Measurements from ENCODE around the gene BORCS8. TPM values are rescaled to one million over a fixed set of nuclear protein-coding genes. Genes with fewer than 3 reads are reported as not detected.

The BORCS8 gene
- total and polyA plus RNA-seq, 7 experiments from 2014 or later: 21.9 to 48.2 (median 28.1) TPM

- DNase-seq (no peak), ATAC-seq (no peak)
- Histone ChIP-seq H3K9me3 (ENCODE audit: control insufficient read depth in 2 of 3, low read length in 3 of 3) (no peaks in the 10 kb centered on the region), H3K27ac (ENCODE audit: low read depth, low read length) (no peak overlapping the region), H3K4me3 (ENCODE audit: low read length) (no peak overlapping the region), H3K4me1 (ENCODE audit: control insufficient read depth in 2 of 2, insufficient read depth in 2 of 2, low read length in 2 of 2) (no peaks in the 10 kb centered on the region), H3K27me3 (ENCODE audit: control insufficient read depth in 2 of 2, insufficient read depth in 2 of 2, low read length in 2 of 2) (peaks cover 2 to 11% of the 10 kb centered on the region in 2 donors), H3K36me3 (ENCODE audit: control insufficient read depth in 2 of 3, insufficient read depth in 3 of 3, low read length in 3 of 3) (no peaks in the 10 kb centered on the region)
- intact Hi-C loops (cut with micrococcal nuclease): no loop called here
- H3K27ac Mint-ChIP-seq: no peak overlapping the region
- no peak overlapping the region for H3K4me3 Mint-ChIP-seq
- H3K27me3 Mint-ChIP-seq: peaks cover 29 to 47% (median 38%) of the 10 kb centered on the region in 5 donors
- H3K36me3 Mint-ChIP-seq: peaks cover 0 to 5% (median 0%) of the 10 kb centered on the region in 5 donors
- H3K4me1 Mint-ChIP-seq: peaks cover 0 to 14% (median 0%) of the 10 kb centered on the region in 7 donors
- H3K9me3 Mint-ChIP-seq: peaks cover 0 to 2% (median 0%) of the 10 kb centered on the region in 11 donors
- ChIA-PET POLR2A (no interaction called here), CTCF (no interaction called here)
These were observed 25.1 kb upstream of the BORCS8 start for GRCh38 chr19:19217099-19217498.

- peaks cover 0 to 2% (median 0%) of the 10 kb centered on the region in 11 donors for H3K9me3 Mint-ChIP-seq
- CTCF ChIA-PET: no interaction called here
- peaks cover 2 to 11% of the 10 kb centered on the region in 2 donors for H3K27me3 ChIP-seq (ENCODE audit: control insufficient read depth in 2 of 2, insufficient read depth in 2 of 2, low read length in 2 of 2)
- POLR2A ChIA-PET: no interaction called here
- no peaks in the 10 kb centered on the region for H3K36me3 ChIP-seq (ENCODE audit: control insufficient read depth in 2 of 3, insufficient read depth in 3 of 3, low read length in 3 of 3)
- DNase-seq (no peak), ATAC-seq (no peak)
- H3K27ac ChIP-seq (ENCODE audit: low read depth, low read length): no peak overlapping the region
- H3K4me3 Mint-ChIP-seq: no peak overlapping the region
- H3K4me3 ChIP-seq (ENCODE audit: low read length): no peak overlapping the region
- H3K9me3 ChIP-seq (ENCODE audit: control insufficient read depth in 2 of 3, low read length in 3 of 3): no peaks in the 10 kb centered on the region
- H3K4me1 ChIP-seq (ENCODE audit: control insufficient read depth in 2 of 2, insufficient read depth in 2 of 2, low read length in 2 of 2): no peaks in the 10 kb centered on the region
- H3K36me3 Mint-ChIP-seq: peaks cover 0 to 5% (median 0%) of the 10 kb centered on the region in 5 donors
- H3K27me3 Mint-ChIP-seq: peaks cover 35 to 59% (median 47%) of the 10 kb centered on the region in 5 donors
- no peak overlapping the region for H3K27ac Mint-ChIP-seq
- intact Hi-C loops (cut with micrococcal nuclease): no loop called here
- peaks cover 0 to 14% (median 0%) of the 10 kb centered on the region in 7 donors for H3K4me1 Mint-ChIP-seq
These were observed 23.8 kb upstream of the BORCS8 start for GRCh38 chr19:19215792-19216191.

- H3K4me1 ChIP-seq (ENCODE audit: control insufficient read depth in 2 of 2, insufficient read depth in 2 of 2, low read length in 2 of 2): no peaks in the 10 kb centered on the region
- ATAC-seq (no peak), DNase-seq (peak in 1 of 9 donors; percentile 63)
- Mint-ChIP-seq H3K9me3 (peaks cover 0 to 2% (median 0%) of the 10 kb centered on the region in 11 donors), H3K4me1 (peaks cover 0 to 14% (median 0%) of the 10 kb centered on the region in 7 donors), H3K36me3 (peaks cover 0 to 5% (median 0%) of the 10 kb centered on the region in 5 donors), H3K4me3 (no peak overlapping the region), H3K27ac (no peak overlapping the region), H3K27me3 (peaks cover 41 to 64% (median 51%) of the 10 kb centered on the region in 5 donors)
- H3K9me3 ChIP-seq (ENCODE audit: control insufficient read depth in 2 of 3, low read length in 3 of 3): no peaks in the 10 kb centered on the region
- no peaks in the 10 kb centered on the region for H3K36me3 ChIP-seq (ENCODE audit: control insufficient read depth in 2 of 3, insufficient read depth in 3 of 3, low read length in 3 of 3)
- ChIA-PET CTCF (no interaction called here), POLR2A (no interaction called here)
- H3K4me3 ChIP-seq (ENCODE audit: low read length): no peak overlapping the region
- peaks cover 2 to 11% of the 10 kb centered on the region in 2 donors for H3K27me3 ChIP-seq (ENCODE audit: control insufficient read depth in 2 of 2, insufficient read depth in 2 of 2, low read length in 2 of 2)
- intact Hi-C loops (cut with micrococcal nuclease): no loop called here
- H3K27ac ChIP-seq (ENCODE audit: low read depth, low read length): no peak overlapping the region
These were observed 22.9 kb upstream of the BORCS8 start for GRCh38 chr19:19214892-19215291.

GRCh38 chr19:19214159-19214490 is 22.2 kb upstream of the BORCS8 start:
- peaks cover 2 to 11% of the 10 kb centered on the region in 2 donors for H3K27me3 ChIP-seq (ENCODE audit: control insufficient read depth in 2 of 2, insufficient read depth in 2 of 2, low read length in 2 of 2)
- Mint-ChIP-seq H3K4me1 (peaks cover 0 to 14% (median 0%) of the 10 kb centered on the region in 7 donors), H3K27me3 (peaks cover 45 to 68% (median 52%) of the 10 kb centered on the region in 5 donors), H3K27ac (no peak overlapping the region), H3K9me3 (peaks cover 0 to 2% (median 0%) of the 10 kb centered on the region in 11 donors), H3K4me3 (peak overlapping the region in 1 of 10 donors; percentile 4), H3K36me3 (peaks cover 0 to 5% (median 0%) of the 10 kb centered on the region in 5 donors)
- H3K36me3 ChIP-seq (ENCODE audit: control insufficient read depth in 2 of 3, insufficient read depth in 3 of 3, low read length in 3 of 3): no peaks in the 10 kb centered on the region
- ChIA-PET CTCF (no interaction called here), POLR2A (no interaction called here)
- DNase-seq (no peak), ATAC-seq (no peak)
- intact Hi-C loops (cut with micrococcal nuclease): no loop called here
- H3K9me3 ChIP-seq (ENCODE audit: control insufficient read depth in 2 of 3, low read length in 3 of 3): no peaks in the 10 kb centered on the region
- no peaks in the 10 kb centered on the region for H3K4me1 ChIP-seq (ENCODE audit: control insufficient read depth in 2 of 2, insufficient read depth in 2 of 2, low read length in 2 of 2)
- H3K4me3 ChIP-seq (ENCODE audit: low read length): no peak overlapping the region
- H3K27ac ChIP-seq (ENCODE audit: low read depth, low read length): no peak overlapping the region

- intact Hi-C loops (cut with micrococcal nuclease): no loop called here
- peaks cover 2 to 11% of the 10 kb centered on the region in 2 donors for H3K27me3 ChIP-seq (ENCODE audit: control insufficient read depth in 2 of 2, insufficient read depth in 2 of 2, low read length in 2 of 2)
- no peaks in the 10 kb centered on the region for H3K4me1 ChIP-seq (ENCODE audit: control insufficient read depth in 2 of 2, insufficient read depth in 2 of 2, low read length in 2 of 2)
- peaks cover 0 to 14% (median 0%) of the 10 kb centered on the region in 7 donors for H3K4me1 Mint-ChIP-seq
- H3K27me3 Mint-ChIP-seq: peaks cover 45 to 66% (median 52%) of the 10 kb centered on the region in 5 donors
- no peak overlapping the region for H3K27ac Mint-ChIP-seq
- no peak overlapping the region for H3K4me3 Mint-ChIP-seq
- POLR2A ChIA-PET: no interaction called here
- CTCF ChIA-PET: no interaction called here
- peaks cover 0 to 5% (median 0%) of the 10 kb centered on the region in 5 donors for H3K36me3 Mint-ChIP-seq
- H3K4me3 ChIP-seq (ENCODE audit: low read length): no peak overlapping the region
- H3K27ac ChIP-seq (ENCODE audit: low read depth, low read length): no peak overlapping the region
- no peaks in the 10 kb centered on the region for H3K9me3 ChIP-seq (ENCODE audit: control insufficient read depth in 2 of 3, low read length in 3 of 3)
- H3K9me3 Mint-ChIP-seq: peaks cover 0 to 2% (median 0%) of the 10 kb centered on the region in 11 donors
- DNase-seq (no peak), ATAC-seq (no peak)
- no peaks in the 10 kb centered on the region for H3K36me3 ChIP-seq (ENCODE audit: control insufficient read depth in 2 of 3, insufficient read depth in 3 of 3, low read length in 3 of 3)
These were observed 21.6 kb upstream of the BORCS8 start for GRCh38 chr19:19213426-19214158.

- Mint-ChIP-seq H3K9me3 (peaks cover 0 to 2% (median 0%) of the 10 kb centered on the region in 11 donors), H3K27me3 (peaks cover 45 to 66% (median 52%) of the 10 kb centered on the region in 5 donors), H3K4me3 (no peak overlapping the region), H3K4me1 (peaks cover under 1 to 14% (median under 1%) of the 10 kb centered on the region in 7 donors), H3K27ac (no peak overlapping the region), H3K36me3 (peaks cover 0 to 5% (median 0%) of the 10 kb centered on the region in 5 donors)
- Histone ChIP-seq H3K27me3 (ENCODE audit: control insufficient read depth in 2 of 2, insufficient read depth in 2 of 2, low read length in 2 of 2) (peaks cover 2 to 11% of the 10 kb centered on the region in 2 donors), H3K36me3 (ENCODE audit: control insufficient read depth in 2 of 3, insufficient read depth in 3 of 3, low read length in 3 of 3) (no peaks in the 10 kb centered on the region), H3K4me3 (ENCODE audit: low read length) (no peak overlapping the region), H3K9me3 (ENCODE audit: control insufficient read depth in 2 of 3, low read length in 3 of 3) (no peaks in the 10 kb centered on the region), H3K27ac (ENCODE audit: low read depth, low read length) (no peak overlapping the region), H3K4me1 (ENCODE audit: control insufficient read depth in 2 of 2, insufficient read depth in 2 of 2, low read length in 2 of 2) (peaks cover 0 to 1% of the 10 kb centered on the region in 2 donors)
- ATAC-seq: no peak
- DNase-seq: no peak
- intact Hi-C loops (cut with micrococcal nuclease): no loop called here
- POLR2A ChIA-PET: no interaction called here
- CTCF ChIA-PET: no interaction called here
These were observed 21.0 kb upstream of the BORCS8 start for GRCh38 chr19:19212916-19213315.
